ENCODE results near the gene CHMP5.

Gene CHMP5

DNA sequence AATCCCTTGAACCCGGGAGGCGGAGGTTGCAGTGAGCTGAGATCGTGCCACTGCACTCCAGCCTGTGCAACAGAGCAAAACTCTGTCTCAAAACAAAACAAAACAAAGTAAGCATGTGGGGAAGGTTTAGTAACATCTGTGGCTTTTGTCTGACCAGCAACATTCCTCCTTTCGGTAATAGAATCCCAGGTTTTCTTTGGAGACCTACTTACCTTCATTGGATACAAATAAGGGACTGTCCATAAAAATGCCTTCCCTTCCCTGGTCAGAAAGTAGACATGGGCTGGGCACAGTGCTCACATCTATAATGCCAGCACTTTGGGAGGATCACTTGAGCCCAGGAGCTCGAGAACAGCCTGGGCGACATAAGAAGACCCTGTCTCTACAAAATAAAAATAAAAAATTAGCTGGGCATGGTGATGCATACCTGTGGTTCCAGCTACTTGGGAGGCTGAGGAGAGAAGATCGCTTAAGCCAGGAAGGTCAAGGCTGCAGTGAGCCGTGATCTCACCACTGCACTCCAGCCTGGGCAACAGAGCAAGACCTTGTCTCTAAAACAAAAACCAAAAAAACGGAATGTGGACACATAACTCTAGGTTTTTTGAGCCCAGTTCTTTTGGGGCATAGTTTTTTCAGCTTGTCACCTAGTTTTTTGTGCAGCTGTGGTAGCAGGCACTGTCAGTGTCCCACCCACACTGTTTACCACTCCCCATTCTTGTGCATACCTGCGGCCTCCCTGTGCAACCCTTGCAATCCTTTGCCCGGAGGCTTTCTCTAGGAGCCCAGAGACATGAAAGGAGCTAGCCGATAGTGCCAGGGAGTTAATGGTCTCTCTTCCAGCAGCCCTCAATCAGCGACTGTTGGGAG lies 33.9 kb upstream of the CHMP5 start:
- H3K79me2 ChIP-seq (ENCODE audit: control insufficient read depth, insufficient read depth, low read length, unreplicated experiment), result no peaks in the 10 kb centered on the region
- no peak overlapping the region for H3K27ac ChIP-seq (ENCODE audit: low read depth, low read length)
- no peaks in the 10 kb centered on the region for H3K27me3 ChIP-seq (ENCODE audit: insufficient read depth, low read length)
- H3K36me3 ChIP-seq (ENCODE audit: insufficient read depth, low read length), result no peaks in the 10 kb centered on the region
- H3K4me1 ChIP-seq (ENCODE audit: control insufficient read depth, insufficient read depth, low read length, unreplicated experiment), result peaks cover 24% of the 10 kb centered on the region
- no peak overlapping the region for H3K4me3 ChIP-seq (ENCODE audit: low read depth, low read length)
- no peak overlapping the region for H2AFZ ChIP-seq (ENCODE audit: low read length, unreplicated experiment)

DNA sequence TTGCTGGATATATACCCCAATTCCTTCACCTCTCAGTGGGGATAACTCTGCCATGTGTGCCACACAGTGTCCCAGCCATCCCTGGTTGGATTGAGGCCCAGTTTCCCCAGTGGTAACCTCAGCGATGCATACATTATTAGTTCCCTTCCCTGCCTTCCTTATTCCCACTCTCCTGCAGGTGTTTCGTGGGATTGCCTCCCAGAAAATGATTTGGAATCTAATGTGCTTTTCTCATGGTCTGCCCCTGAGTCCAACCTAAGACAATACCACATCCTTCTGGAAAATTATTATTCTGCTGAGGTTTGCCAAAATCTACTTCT lies 33.3 kb upstream of the CHMP5 start:
- no peak overlapping the region for H3K27ac ChIP-seq (ENCODE audit: low read depth, low read length)
- no peak overlapping the region for H3K4me3 ChIP-seq (ENCODE audit: low read depth, low read length)
- no peaks in the 10 kb centered on the region for H3K36me3 ChIP-seq (ENCODE audit: insufficient read depth, low read length)
- H2AFZ ChIP-seq (ENCODE audit: low read length, unreplicated experiment), result no peak overlapping the region
- peaks cover 22% of the 10 kb centered on the region for H3K4me1 ChIP-seq (ENCODE audit: control insufficient read depth, insufficient read depth, low read length, unreplicated experiment)
- no peaks in the 10 kb centered on the region for H3K79me2 ChIP-seq (ENCODE audit: control insufficient read depth, insufficient read depth, low read length, unreplicated experiment)
- no peaks in the 10 kb centered on the region for H3K27me3 ChIP-seq (ENCODE audit: insufficient read depth, low read length)

DNA sequence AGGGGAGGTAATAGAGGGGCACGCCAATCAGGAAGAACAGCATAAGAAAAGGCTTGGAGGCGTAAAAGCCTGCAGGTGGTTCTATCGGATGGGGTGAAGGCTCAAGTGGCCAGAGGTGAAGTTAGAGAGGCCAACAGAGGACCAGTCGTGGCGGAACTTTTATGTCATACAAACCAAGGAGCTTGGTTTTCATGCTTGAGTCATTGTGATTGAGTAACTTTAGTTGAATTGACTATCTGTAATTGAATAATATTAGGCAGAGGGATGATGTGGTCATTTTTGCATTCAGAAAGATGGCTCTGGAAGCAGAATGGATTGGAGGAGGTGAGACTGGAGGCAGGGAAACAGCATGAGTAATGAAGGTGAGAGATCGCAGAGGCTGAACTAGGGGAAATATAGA lies 32.0 kb upstream of the CHMP5 start:
- Histone ChIP-seq H3K27me3 (ENCODE audit: insufficient read depth, low read length) (no peaks in the 10 kb centered on the region), H3K27ac (ENCODE audit: low read depth, low read length) (no peak overlapping the region), H3K4me1 (ENCODE audit: control insufficient read depth, insufficient read depth, low read length, unreplicated experiment) (peaks cover 22% of the 10 kb centered on the region), H3K79me2 (ENCODE audit: control insufficient read depth, insufficient read depth, low read length, unreplicated experiment) (no peaks in the 10 kb centered on the region), H3K36me3 (ENCODE audit: insufficient read depth, low read length) (no peaks in the 10 kb centered on the region), H3K4me3 (ENCODE audit: low read depth, low read length) (no peak overlapping the region), H2AFZ (ENCODE audit: low read length, unreplicated experiment) (no peak overlapping the region)

DNA sequence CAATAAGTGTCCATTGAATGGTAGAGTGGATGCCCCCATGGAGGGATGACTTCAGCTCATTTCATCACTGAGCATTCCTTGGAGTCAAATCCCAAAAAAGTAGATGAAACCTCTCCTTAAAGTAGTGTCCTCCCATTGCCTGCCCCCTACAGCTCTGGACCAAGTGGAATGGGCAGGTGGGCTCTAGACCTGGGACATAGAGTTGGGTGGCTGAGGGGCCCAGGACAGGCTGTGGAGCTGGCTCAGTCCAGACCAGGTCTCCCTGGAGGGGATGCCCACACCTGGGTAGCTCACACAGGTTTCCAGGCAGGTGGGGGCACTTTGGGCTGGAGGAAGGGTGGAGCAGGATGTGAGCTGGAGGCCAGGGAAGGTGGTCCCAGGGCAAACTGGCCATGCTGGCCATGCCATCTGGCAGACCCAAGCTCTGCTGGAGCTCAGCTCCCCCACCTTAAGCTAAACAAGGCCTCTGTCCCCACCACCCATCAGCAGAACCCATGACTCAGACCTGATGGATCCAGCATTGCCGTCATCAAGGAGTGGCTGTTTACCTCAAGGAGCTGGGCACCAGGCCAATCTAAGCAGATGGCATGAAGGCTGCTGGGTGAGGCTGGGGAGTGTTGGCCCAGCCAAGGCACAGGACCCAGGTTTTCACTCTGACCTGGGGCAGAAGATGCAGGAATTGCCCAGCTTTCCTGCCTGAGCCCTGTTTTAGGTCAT lies 31.1 kb upstream of the CHMP5 start:
- H3K27me3 ChIP-seq (ENCODE audit: insufficient read depth, low read length), result no peaks in the 10 kb centered on the region
- no peaks in the 10 kb centered on the region for H3K79me2 ChIP-seq (ENCODE audit: control insufficient read depth, insufficient read depth, low read length, unreplicated experiment)
- peak overlapping the region; percentile 30; the same call in 1 of the 2 replicates for H3K4me3 ChIP-seq (ENCODE audit: low read depth, low read length)
- H2AFZ ChIP-seq (ENCODE audit: low read length, unreplicated experiment), result no peak overlapping the region
- H3K27ac ChIP-seq (ENCODE audit: low read depth, low read length), result peak overlapping the region; percentile 87
- H3K4me1 ChIP-seq (ENCODE audit: control insufficient read depth, insufficient read depth, low read length, unreplicated experiment), result peaks cover 22% of the 10 kb centered on the region
- H3K36me3 ChIP-seq (ENCODE audit: insufficient read depth, low read length), result no peaks in the 10 kb centered on the region

DNA sequence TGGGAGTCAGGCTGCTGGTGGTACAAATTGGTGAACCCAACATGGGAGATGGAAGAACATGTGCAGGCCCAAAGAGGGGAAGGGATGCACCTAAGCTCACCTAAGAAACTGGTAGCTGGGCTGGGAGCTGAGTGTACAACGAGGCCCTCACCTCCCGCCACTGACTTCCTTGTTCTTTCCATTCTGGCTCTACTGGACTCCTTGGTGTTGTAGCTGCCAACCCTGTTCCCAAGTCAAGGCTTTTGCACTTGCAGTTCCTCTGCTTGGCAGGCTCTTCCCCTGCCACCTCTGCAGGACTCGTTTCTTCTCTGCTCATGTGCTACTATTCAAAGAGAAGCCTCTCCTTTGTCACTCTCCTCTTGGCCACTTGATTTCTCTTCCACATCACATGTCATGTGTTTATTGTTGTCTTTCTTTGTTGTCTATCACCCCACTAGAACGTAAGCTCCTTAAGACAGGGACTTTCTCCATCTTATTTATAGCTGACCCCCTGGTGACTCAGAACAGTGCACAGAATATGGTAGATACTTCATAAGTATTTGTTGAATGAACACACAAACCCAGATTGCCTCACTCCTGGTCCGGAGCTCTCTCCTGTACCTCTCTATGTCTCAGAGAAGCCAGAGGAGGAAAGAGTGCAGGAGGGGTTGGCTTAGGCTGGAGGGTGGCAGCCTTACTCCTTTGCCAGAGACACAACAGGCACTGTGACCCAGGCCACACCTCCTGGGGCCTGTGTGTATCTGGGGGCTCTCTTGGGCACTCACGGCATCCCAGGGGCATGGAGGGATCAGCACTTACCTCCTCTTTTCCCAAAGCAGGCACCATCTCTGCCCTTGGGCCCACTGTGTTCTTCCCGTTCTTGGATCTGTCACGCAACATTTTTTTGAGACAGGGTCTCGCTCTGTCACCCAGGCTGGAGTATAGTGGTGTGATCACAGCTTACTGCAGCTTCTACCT lies 30.1 kb upstream of the CHMP5 start:
- H3K27ac ChIP-seq (ENCODE audit: low read depth, low read length), result peak overlapping the region; percentile 87
- no peaks in the 10 kb centered on the region for H3K79me2 ChIP-seq (ENCODE audit: control insufficient read depth, insufficient read depth, low read length, unreplicated experiment)
- peak overlapping the region; percentile 36 for H2AFZ ChIP-seq (ENCODE audit: low read length, unreplicated experiment)
- no peaks in the 10 kb centered on the region for H3K27me3 ChIP-seq (ENCODE audit: insufficient read depth, low read length)
- no peaks in the 10 kb centered on the region for H3K36me3 ChIP-seq (ENCODE audit: insufficient read depth, low read length)
- H3K4me3 ChIP-seq (ENCODE audit: low read depth, low read length), result no peak overlapping the region; the same call in 1 of the 2 replicates
- peaks cover 22% of the 10 kb centered on the region for H3K4me1 ChIP-seq (ENCODE audit: control insufficient read depth, insufficient read depth, low read length, unreplicated experiment)

DNA sequence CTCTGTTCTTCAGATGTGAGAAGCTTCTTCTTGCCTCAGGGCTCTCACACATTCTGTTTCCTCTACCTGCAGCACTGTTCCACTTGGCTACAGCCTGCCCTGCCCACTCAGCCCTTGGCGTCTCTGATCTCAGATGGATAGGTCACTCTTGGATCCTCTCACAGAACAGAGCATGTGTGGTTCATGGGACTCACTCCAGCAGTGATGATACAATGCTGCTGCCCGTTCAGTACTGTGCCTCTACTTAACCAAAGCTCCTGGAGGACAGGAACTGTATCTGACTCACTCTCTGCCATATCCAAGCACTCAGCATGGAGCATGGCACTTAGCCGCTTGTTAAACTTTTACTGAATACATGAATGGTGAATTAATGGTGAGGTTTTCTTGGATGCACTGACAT lies 28.3 kb upstream of the CHMP5 start:
- peaks cover 22% of the 10 kb centered on the region for H3K4me1 ChIP-seq (ENCODE audit: control insufficient read depth, insufficient read depth, low read length, unreplicated experiment)
- H3K4me3 ChIP-seq (ENCODE audit: low read depth, low read length), result no peak overlapping the region
- no peaks in the 10 kb centered on the region for H3K79me2 ChIP-seq (ENCODE audit: control insufficient read depth, insufficient read depth, low read length, unreplicated experiment)
- no peak overlapping the region for H3K27ac ChIP-seq (ENCODE audit: low read depth, low read length)
- no peak overlapping the region for H2AFZ ChIP-seq (ENCODE audit: low read length, unreplicated experiment)
- no peaks in the 10 kb centered on the region for H3K36me3 ChIP-seq (ENCODE audit: insufficient read depth, low read length)
- no peaks in the 10 kb centered on the region for H3K27me3 ChIP-seq (ENCODE audit: insufficient read depth, low read length)

DNA sequence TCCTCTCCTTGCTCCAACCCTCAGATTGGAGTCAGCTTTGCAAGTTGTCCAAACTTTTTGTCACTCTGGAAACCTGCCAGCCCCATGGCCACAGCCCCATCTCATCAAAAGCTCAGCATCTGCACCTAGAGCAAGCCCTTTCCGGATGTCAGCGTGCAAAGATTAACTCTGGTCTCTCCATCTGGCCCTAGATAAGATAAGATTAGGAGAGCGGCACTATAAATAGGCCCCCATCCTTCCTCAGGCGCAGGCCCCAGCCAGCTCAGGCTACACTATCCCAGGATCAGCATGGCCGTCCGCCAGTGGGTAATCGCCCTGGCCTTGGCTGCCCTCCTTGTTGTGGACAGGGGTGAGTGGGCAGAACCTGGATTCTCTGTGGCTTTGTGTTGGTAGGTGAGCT lies 24.9 kb upstream of the CHMP5 start, which contains the start of gene SPINK4:
TSS of gene SPINK4 (plus strand) at position 247 of the 400 bp plus-strand sequence. CDS start at position 289, 42 bp downstream.
- H3K4me1 ChIP-seq (ENCODE audit: control insufficient read depth, insufficient read depth, low read length, unreplicated experiment), result peaks cover 4% of the 10 kb centered on the region
- no peaks in the 10 kb centered on the region for H3K27me3 ChIP-seq (ENCODE audit: insufficient read depth, low read length)
- H3K79me2 ChIP-seq (ENCODE audit: control insufficient read depth, insufficient read depth, low read length, unreplicated experiment), result no peaks in the 10 kb centered on the region
- H3K4me3 ChIP-seq (ENCODE audit: low read depth, low read length), result no peak within 1 kb of the TSS
- H3K27ac ChIP-seq (ENCODE audit: low read depth, low read length), result no peak within 1 kb of the TSS
- no peak within 1 kb of the TSS for H2AFZ ChIP-seq (ENCODE audit: low read length, unreplicated experiment)
- H3K36me3 ChIP-seq (ENCODE audit: insufficient read depth, low read length), result no peaks in the 10 kb centered on the region

DNA sequence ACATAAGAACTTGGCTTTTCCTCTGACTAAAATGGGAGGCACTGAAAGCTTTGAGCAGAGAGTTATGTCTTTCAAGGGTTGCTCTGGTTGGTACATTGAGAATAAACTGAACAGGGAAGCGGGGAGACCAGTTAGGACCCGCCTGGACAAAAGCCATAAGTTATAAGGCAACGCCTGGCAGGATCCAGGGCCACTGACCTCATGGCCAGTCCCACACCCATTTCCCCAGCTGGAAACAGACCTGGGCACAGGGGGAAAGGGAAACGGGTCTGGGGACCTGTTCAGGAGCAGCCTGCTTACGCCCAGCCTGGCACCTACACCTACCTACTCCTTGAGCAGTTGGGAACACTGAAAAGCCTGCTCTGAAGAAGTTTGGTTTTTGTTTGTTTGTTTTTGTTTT lies 23.6 kb upstream of the CHMP5 start:
- Histone ChIP-seq H3K4me1 (ENCODE audit: control insufficient read depth, insufficient read depth, low read length, unreplicated experiment) (no peaks in the 10 kb centered on the region), H3K36me3 (ENCODE audit: insufficient read depth, low read length) (no peaks in the 10 kb centered on the region), H2AFZ (ENCODE audit: low read length, unreplicated experiment) (no peak overlapping the region), H3K27ac (ENCODE audit: low read depth, low read length) (no peak overlapping the region), H3K27me3 (ENCODE audit: insufficient read depth, low read length) (no peaks in the 10 kb centered on the region), H3K79me2 (ENCODE audit: control insufficient read depth, insufficient read depth, low read length, unreplicated experiment) (no peaks in the 10 kb centered on the region), H3K4me3 (ENCODE audit: low read depth, low read length) (no peak overlapping the region)

DNA sequence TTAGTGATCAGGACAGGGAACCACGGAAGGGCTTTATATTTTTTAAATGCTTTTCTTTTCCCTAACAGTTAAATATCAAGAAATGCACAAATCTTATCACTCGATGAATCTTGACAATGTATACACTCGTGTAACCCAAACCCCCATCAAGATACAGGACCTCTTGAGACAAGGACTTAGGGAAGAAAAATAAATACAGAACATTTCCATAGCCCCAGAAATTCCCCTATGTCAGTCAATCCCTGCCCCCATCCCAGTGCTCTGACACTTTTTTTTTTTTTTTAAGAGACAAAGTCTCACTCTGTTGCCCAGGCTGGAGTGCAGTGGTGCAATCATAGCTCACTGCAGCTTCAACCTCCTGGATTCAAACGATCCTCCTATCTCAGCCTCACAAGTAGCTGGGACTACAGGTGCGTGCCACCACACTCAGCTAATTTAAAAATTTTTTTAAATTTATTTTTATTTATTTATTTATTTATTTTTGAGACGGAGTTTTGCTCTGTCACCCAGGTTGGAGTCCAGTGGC lies 22.2 kb upstream of the CHMP5 start:
- Histone ChIP-seq H3K4me1 (ENCODE audit: control insufficient read depth, insufficient read depth, low read length, unreplicated experiment) (no peaks in the 10 kb centered on the region), H3K79me2 (ENCODE audit: control insufficient read depth, insufficient read depth, low read length, unreplicated experiment) (no peaks in the 10 kb centered on the region), H3K4me3 (ENCODE audit: low read depth, low read length) (no peak overlapping the region), H2AFZ (ENCODE audit: low read length, unreplicated experiment) (no peak overlapping the region), H3K27ac (ENCODE audit: low read depth, low read length) (no peak overlapping the region), H3K36me3 (ENCODE audit: insufficient read depth, low read length) (no peaks in the 10 kb centered on the region), H3K27me3 (ENCODE audit: insufficient read depth, low read length) (no peaks in the 10 kb centered on the region)

DNA sequence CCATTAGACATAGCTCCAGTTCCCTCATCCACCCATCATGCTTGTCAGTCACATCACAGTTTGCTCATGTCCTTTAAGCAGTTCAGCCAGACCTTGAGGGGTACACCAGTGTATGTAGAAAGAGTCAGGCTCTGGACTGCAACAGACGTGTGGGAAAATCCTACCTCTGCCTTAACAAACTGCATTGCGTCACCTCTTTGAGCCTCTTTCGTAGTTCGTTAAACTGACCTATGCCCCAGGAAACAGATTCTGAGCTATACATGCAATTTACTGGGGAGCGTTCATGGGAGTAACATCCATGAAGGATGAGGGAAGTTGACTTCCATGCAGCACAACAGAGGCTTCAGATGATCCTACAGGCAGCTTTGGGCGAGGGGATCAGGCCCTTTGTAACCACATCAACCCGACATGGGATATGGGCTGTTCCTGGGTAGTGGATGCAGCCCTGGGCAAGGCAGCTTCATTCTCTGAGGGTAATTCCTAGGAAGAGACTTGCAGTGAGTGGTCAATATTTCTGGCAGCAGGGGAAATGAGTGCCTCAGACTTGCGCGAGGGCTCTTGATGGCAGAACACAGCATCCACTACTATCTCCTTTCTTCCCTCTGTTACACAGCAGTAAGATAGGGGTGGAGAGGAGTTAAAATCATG lies 20.6 kb upstream of the CHMP5 start:
- no peaks in the 10 kb centered on the region for H3K4me1 ChIP-seq (ENCODE audit: control insufficient read depth, insufficient read depth, low read length, unreplicated experiment)
- H3K27me3 ChIP-seq (ENCODE audit: insufficient read depth, low read length), result no peaks in the 10 kb centered on the region
- no peak overlapping the region for H3K4me3 ChIP-seq (ENCODE audit: low read depth, low read length)
- no peaks in the 10 kb centered on the region for H3K36me3 ChIP-seq (ENCODE audit: insufficient read depth, low read length)
- no peak overlapping the region for H3K27ac ChIP-seq (ENCODE audit: low read depth, low read length)
- H3K79me2 ChIP-seq (ENCODE audit: control insufficient read depth, insufficient read depth, low read length, unreplicated experiment), result no peaks in the 10 kb centered on the region
- H2AFZ ChIP-seq (ENCODE audit: low read length, unreplicated experiment), result no peak overlapping the region
